Effector CD8-positive, alpha-beta T cell (primary cell): ENCODE results near the gene SUMO1.

Experiments used
- DNase-seq: peaks from one replicate; lab custom pipeline; 2025; lab: John Stamatoyannopoulos, UW

The SUMO1 gene

GRCh38 chr2:202201220-202202160 lies 36.9 kb downstream of the SUMO1 start:
- DNase-seq = no peak

- no peak for DNase-seq
Observed at GRCh38 chr2:202196727-202197126, 41.7 kb downstream of the SUMO1 start.

- DNase-seq = no peak
Observed at GRCh38 chr2:202194418-202194817, 44.0 kb downstream of the SUMO1 start.

- no peak for DNase-seq
Observed at GRCh38 chr2:202193881-202194353, 44.5 kb downstream of the SUMO1 start.

- no peak for DNase-seq
Observed at GRCh38 chr2:202193305-202193704, 45.1 kb downstream of the SUMO1 start.

GRCh38 chr2:202187570-202187969 lies 50.8 kb downstream of the SUMO1 start:
- DNase-seq = no peak

- no peak for DNase-seq
Observed at GRCh38 chr2:202186641-202187202, 51.7 kb downstream of the SUMO1 start.

GRCh38 chr2:202185156-202185555 lies 53.2 kb downstream of the SUMO1 start:
- DNase-seq = no peak

- DNase-seq = no peak
Observed at GRCh38 chr2:202184557-202184956, 53.8 kb downstream of the SUMO1 start.

GRCh38 chr2:202178346-202178958 lies 59.9 kb downstream of the SUMO1 start:
- DNase-seq = peak; percentile 22

- no peak for DNase-seq
Observed at GRCh38 chr2:202172439-202173211, 65.8 kb downstream of the SUMO1 start.

- DNase-seq = no peak
Observed at GRCh38 chr2:202171241-202171825, 67.1 kb downstream of the SUMO1 start.

GRCh38 chr2:202169832-202170424 lies 68.5 kb downstream of the SUMO1 start:
- DNase-seq = no peak

GRCh38 chr2:202169131-202169530 lies 69.3 kb downstream of the SUMO1 start:
- DNase-seq = no peak

- no peak for DNase-seq
Observed at GRCh38 chr2:202165945-202166344, 72.5 kb downstream of the SUMO1 start.

- DNase-seq = no peak
Observed at GRCh38 chr2:202165208-202165607, 73.2 kb downstream of the SUMO1 start.

GRCh38 chr2:202164411-202164810 lies 74.0 kb downstream of the SUMO1 start:
- DNase-seq = no peak

GRCh38 chr2:202161151-202161835 lies 77.1 kb downstream of the SUMO1 start:
- DNase-seq = no peak

GRCh38 chr2:202158796-202159195 lies 79.6 kb downstream of the SUMO1 start:
- no peak for DNase-seq

- no peak for DNase-seq
Observed at GRCh38 chr2:202157211-202157990, 81.0 kb downstream of the SUMO1 start.
